PC-3 (cell line): ENCODE measurements around the gene GYG1. TPM values are rescaled to one million over a fixed set of nuclear protein-coding genes. Genes with fewer than 3 reads are reported as not detected.

Experiments used
- ATAC-seq: fragments of 200-7000 bp; cut with Tn5 transposase; 2 replicates; pipeline ENCODE4 v1.9.1; 2020; ENCODE audit warnings: mild to moderate bottlenecking, moderate library complexity
- BruUV-seq: library from RNA; stranded (reverse); fragments of 400-500 nt; replicated peaks from 2 replicates; lab custom pipeline; 2021; lab: Mats Ljungman, UMichigan
- CTCF ChIA-PET: fragments of 300-600 bp; sonication (Branson Sonifier 250); formaldehyde crosslinking; loops from one replicate; lab custom pipeline; 2022; ENCODE audit warnings: antibody characterized with exemption; lab: Charles Lee
- POLR2A ChIA-PET: fragments of 300-600 bp; sonication (Branson Sonifier 250); formaldehyde crosslinking; loops from one replicate; lab custom pipeline; 2022; ENCODE audit warnings: antibody characterized with exemption; ENCODE audit not compliant: unreplicated experiment; lab: Charles Lee
- DNase-seq: peaks from one replicate; pipeline ENCODE4 v3.0.0-alpha.2; 2015
- H2AFZ ChIP-seq: fragments of 300-600 bp; sonication (generic); 2 replicates; pipeline ENCODE4 v1.6.0; 2016; ENCODE audit warnings: antibody characterized with exemption, low read length
- H3F3A ChIP-seq: fragments of 300-600 bp; sonication (generic); one replicate; pipeline ENCODE4 v1.6.0; 2017; ENCODE audit warnings: antibody characterized with exemption, low read length, control low read depth, mild to moderate bottlenecking; ENCODE audit not compliant: unreplicated experiment
- H3K27ac ChIP-seq: fragments of 300-600 bp; sonication (generic); 2 replicates; pipeline ENCODE4 v1.5.1; 2016; ENCODE audit warnings: mild to moderate bottlenecking, low read length
- H3K27me3 ChIP-seq: fragments of 300-600 bp; sonication (generic); 2 replicates; pipeline ENCODE4 v1.6.1; 2016; ENCODE audit warnings: low read length, mixed read lengths
- H3K36me3 ChIP-seq: fragments of 300-600 bp; sonication (generic); 2 replicates; pipeline ENCODE4 v1.6.1; 2016; ENCODE audit warnings: low read depth, mixed run types, low read length, mixed read lengths
- H3K4me1 ChIP-seq: fragments of 300-600 bp; sonication (generic); 2 replicates; pipeline ENCODE4 v1.5.1; 2016; ENCODE audit warnings: low read length; ENCODE audit not compliant: insufficient read depth
- H3K4me2 ChIP-seq: fragments of 300-600 bp; sonication (generic); 2 replicates; pipeline ENCODE4 v1.6.0; 2016; ENCODE audit warnings: low read length
- H3K4me3 ChIP-seq: fragments of 300-600 bp; sonication (generic); 2 replicates; pipeline ENCODE4 v1.5.1; 2016; ENCODE audit warnings: mild to moderate bottlenecking, low read length, mixed read lengths
- H3K79me2 ChIP-seq: fragments of 300-600 bp; sonication (generic); 2 replicates; pipeline ENCODE4 v1.6.1; 2017; ENCODE audit warnings: low read length, mixed read lengths
- H3K9ac ChIP-seq: fragments of 300-600 bp; sonication (generic); 2 replicates; pipeline ENCODE4 v1.6.0; 2016; ENCODE audit warnings: mild to moderate bottlenecking, low read length
- H3K9me2 ChIP-seq: fragments of 300-600 bp; sonication (generic); replicated peaks from 2 replicates; pipeline ENCODE4 v1.6.1; 2016; ENCODE audit warnings: mixed run types, low read length, mixed read lengths
- H3K9me3 ChIP-seq: fragments of 300-600 bp; sonication (generic); 2 replicates; pipeline ENCODE4 v1.6.1; 2016; ENCODE audit warnings: low read length, mixed read lengths
- H4K20me1 ChIP-seq: fragments of 300-600 bp; sonication (generic); 2 replicates; pipeline ENCODE4 v1.6.1; 2016; ENCODE audit warnings: low read length, mixed read lengths
- EZH2 ChIP-seq: fragments of 300-600 bp; sonication (generic); IDR thresholded peaks from one replicate; pipeline ENCODE4 v1.6.1; 2017; ENCODE audit warnings: antibody characterized with exemption, mild to moderate bottlenecking, low read length; ENCODE audit not compliant: unreplicated experiment
- EZH2phosphoT487 ChIP-seq: fragments of 300-600 bp; sonication (generic); IDR thresholded peaks from 2 replicates; pipeline ENCODE4 v1.6.1; 2018; ENCODE audit warnings: mild to moderate bottlenecking, antibody characterized with exemption, low read length, borderline replicate concordance
- intact Hi-C: fragments of 100-400 bp; cut with micrococcal nuclease; formaldehyde crosslinking; loops from 2 replicates; pipeline ENCODE4 v1.9.0; 2023
- total RNA-seq: library from RNA; depleted of rRNA; stranded (reverse); fragments of >200 nt; gene quantifications from 2 replicates; pipeline ENCODE4 v1.2.3, GENCODE V29; 2014; rRNA removed
- TF ChIP-seq, protein P1 (sequence below): fragments of 300-600 bp; sonication (generic); conservative IDR thresholded peaks from 2 replicates; pipeline ENCODE4 v1.5.1; 2017; ENCODE audit warnings: antibody characterized with exemption, low read depth, mild to moderate bottlenecking, low read length

Gene GYG1
- total RNA-seq, 1 experiment from 2014 or later, result 12.0 TPM

DNA sequence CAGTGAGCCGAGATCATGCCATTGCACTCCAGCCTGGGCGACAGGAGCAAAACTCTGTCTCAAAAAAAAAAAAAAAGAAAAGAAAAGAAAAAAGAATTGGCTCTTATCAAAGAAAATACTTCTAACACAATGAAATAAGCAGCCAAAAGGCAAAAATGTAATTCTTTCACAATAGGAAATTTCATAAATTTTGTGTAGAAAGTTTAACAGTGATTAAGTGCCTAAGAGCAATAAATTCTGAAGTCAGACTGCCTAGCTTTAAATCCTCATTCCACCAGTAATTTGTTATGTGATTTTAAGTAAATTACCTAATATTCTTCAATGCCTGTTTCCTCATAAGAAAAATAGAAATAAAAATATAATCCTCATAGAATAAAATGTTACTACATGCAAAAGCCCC, 70.4 kb downstream of the GYG1 start:
- no peak overlapping the region for H2AFZ ChIP-seq
- no TSS peak for BruUV-seq
- ATAC-seq (no peak), DNase-seq (no peak)
- no peaks in the 10 kb centered on the region for H3K27me3 ChIP-seq
- no peaks in the 10 kb centered on the region for H3K9me3 ChIP-seq
- no peaks in the 10 kb centered on the region for H3F3A ChIP-seq
- H3K9me2 ChIP-seq, result no peaks in the 10 kb centered on the region
- CTCF ChIA-PET, result no interaction called here
- peaks cover 34% of the 10 kb centered on the region; the same call in 1 of the 2 replicates for H3K36me3 ChIP-seq
- H3K79me2 ChIP-seq, result no peaks in the 10 kb centered on the region
- H3K9ac ChIP-seq, result no peak overlapping the region
- H3K4me2 ChIP-seq, result no peak overlapping the region
- H3K27ac ChIP-seq, result no peak overlapping the region
- H3K4me1 ChIP-seq, result no peaks in the 10 kb centered on the region
- no peaks in the 10 kb centered on the region for H4K20me1 ChIP-seq
- H3K4me3 ChIP-seq, result no peak overlapping the region
- intact Hi-C loops, result no loop called here
- TF ChIP-seq EZH2phosphoT487 (no peak), EZH2 (no peak)
- TF ChIP-seq, protein P1, sequence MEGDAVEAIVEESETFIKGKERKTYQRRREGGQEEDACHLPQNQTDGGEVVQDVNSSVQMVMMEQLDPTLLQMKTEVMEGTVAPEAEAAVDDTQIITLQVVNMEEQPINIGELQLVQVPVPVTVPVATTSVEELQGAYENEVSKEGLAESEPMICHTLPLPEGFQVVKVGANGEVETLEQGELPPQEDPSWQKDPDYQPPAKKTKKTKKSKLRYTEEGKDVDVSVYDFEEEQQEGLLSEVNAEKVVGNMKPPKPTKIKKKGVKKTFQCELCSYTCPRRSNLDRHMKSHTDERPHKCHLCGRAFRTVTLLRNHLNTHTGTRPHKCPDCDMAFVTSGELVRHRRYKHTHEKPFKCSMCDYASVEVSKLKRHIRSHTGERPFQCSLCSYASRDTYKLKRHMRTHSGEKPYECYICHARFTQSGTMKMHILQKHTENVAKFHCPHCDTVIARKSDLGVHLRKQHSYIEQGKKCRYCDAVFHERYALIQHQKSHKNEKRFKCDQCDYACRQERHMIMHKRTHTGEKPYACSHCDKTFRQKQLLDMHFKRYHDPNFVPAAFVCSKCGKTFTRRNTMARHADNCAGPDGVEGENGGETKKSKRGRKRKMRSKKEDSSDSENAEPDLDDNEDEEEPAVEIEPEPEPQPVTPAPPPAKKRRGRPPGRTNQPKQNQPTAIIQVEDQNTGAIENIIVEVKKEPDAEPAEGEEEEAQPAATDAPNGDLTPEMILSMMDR, result no peak
- POLR2A ChIA-PET, result no interaction called here

DNA sequence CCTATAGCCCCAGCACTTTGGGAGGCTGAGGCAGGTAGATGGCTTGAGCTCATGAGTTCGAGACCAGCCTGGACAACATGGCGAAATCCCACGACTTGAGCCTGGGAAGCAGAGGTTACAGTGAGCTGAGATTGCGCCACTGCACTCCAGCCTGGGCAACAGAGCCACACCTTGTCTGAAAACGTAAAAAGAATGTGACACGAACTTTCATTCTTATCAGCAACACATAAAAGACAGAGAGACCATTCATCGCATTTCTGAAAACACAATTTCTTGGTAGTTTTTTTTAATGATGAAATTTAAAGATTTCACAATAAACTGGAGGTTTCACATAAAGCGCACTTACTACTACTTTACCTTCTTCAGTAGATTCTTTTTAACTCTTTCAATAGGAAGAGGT, 76.5 kb downstream of the GYG1 start:
- Histone ChIP-seq H3K27ac (no peak overlapping the region), H3K4me3 (no peak overlapping the region), H3K9me2 (no peaks in the 10 kb centered on the region), H4K20me1 (no peaks in the 10 kb centered on the region), H3F3A (no peaks in the 10 kb centered on the region), H3K79me2 (no peaks in the 10 kb centered on the region), H3K4me2 (no peak overlapping the region), H3K4me1 (no peaks in the 10 kb centered on the region), H3K27me3 (no peaks in the 10 kb centered on the region), H3K9me3 (no peaks in the 10 kb centered on the region), H3K36me3 (peaks cover 32% of the 10 kb centered on the region), H3K9ac (no peak overlapping the region), H2AFZ (no peak overlapping the region)
- TF ChIP-seq EZH2phosphoT487, result no peak
- no peak for TF ChIP-seq EZH2
- TF ChIP-seq, protein P1, result no peak
- ChIA-PET POLR2A (no interaction called here), CTCF (no interaction called here)
- DNase-seq (no peak), ATAC-seq (no peak)
- BruUV-seq, result no TSS peak
- intact Hi-C loops, result no loop called here

Other genes starting within 250 kb of the GYG1 start
- not detected in 2 replicates for gene CPB1, start 163.7 kb upstream of the GYG1 start, total RNA-seq
- gene CPA3, start 126.2 kb upstream of the GYG1 start, total RNA-seq, result not detected in 2 replicates
- 36.5 and 43.3 TPM in 2 replicates for gene HLTF, start 95.0 kb downstream of the GYG1 start, total RNA-seq
- 11.3 and 13.9 TPM in 2 replicates for gene HPS3, start 138.1 kb downstream of the GYG1 start, total RNA-seq
- 0.04 TPM in 1 of 2 replicates, not detected in the other for gene CP, start 230.3 kb downstream of the GYG1 start, total RNA-seq